ENCODE measurements around the gene ZNF425. TPM values are rescaled to one million over a fixed set of nuclear protein-coding genes. Genes with fewer than 3 reads are reported as not detected.
A peak's percentile ranks its signal among the peaks of the same experiment; 100 is the strongest.
"Not testable (repeated sequence)": the region's sequence is repeated elsewhere in the genome, so short reads cannot be mapped to it uniquely, and the experiment has no call there.

ZNF425 gene
- total RNA-seq, 1 donor, result 0.10 TPM

GRCh38 chr7:149100821-149101220, 25.3 kb downstream of the ZNF425 start:
- Histone ChIP-seq H3K9me3 (ENCODE audit: low read depth, low read length) (no peaks in the 10 kb centered on the region), H3K4me3 (ENCODE audit: low read length) (no peak overlapping the region), H3K4me1 (ENCODE audit: insufficient read depth, low read length) (no peaks in the 10 kb centered on the region), H3K27me3 (ENCODE audit: insufficient read depth, low read length) (no peaks in the 10 kb centered on the region)

GRCh38 chr7:149099058-149099457, 27.1 kb downstream of the ZNF425 start:
- Histone ChIP-seq H3K9me3 (ENCODE audit: low read depth, low read length) (no peaks in the 10 kb centered on the region), H3K27me3 (ENCODE audit: insufficient read depth, low read length) (no peaks in the 10 kb centered on the region), H3K4me3 (ENCODE audit: low read length) (no peak overlapping the region), H3K4me1 (ENCODE audit: insufficient read depth, low read length) (no peaks in the 10 kb centered on the region)

GRCh38 chr7:149097088-149097487, 29.0 kb downstream of the ZNF425 start:
- no peaks in the 10 kb centered on the region for H3K27me3 ChIP-seq (ENCODE audit: insufficient read depth, low read length)
- no peak overlapping the region for H3K4me3 ChIP-seq (ENCODE audit: low read length)
- H3K4me1 ChIP-seq (ENCODE audit: insufficient read depth, low read length), result peaks cover under 1% of the 10 kb centered on the region
- no peaks in the 10 kb centered on the region for H3K9me3 ChIP-seq (ENCODE audit: low read depth, low read length)

- H3K4me1 ChIP-seq (ENCODE audit: insufficient read depth, low read length), result peaks cover 23% of the 10 kb centered on the region
- no peaks in the 10 kb centered on the region for H3K27me3 ChIP-seq (ENCODE audit: insufficient read depth, low read length)
- H3K9me3 ChIP-seq (ENCODE audit: low read depth, low read length), result no peaks in the 10 kb centered on the region
- no peak overlapping the region for H3K4me3 ChIP-seq (ENCODE audit: low read length)
Observed at GRCh38 chr7:149093228-149093627, 32.9 kb downstream of the ZNF425 start.

- not testable (repeated sequence) for H3K9me3 ChIP-seq (ENCODE audit: low read depth, low read length); H3K4me3 ChIP-seq (ENCODE audit: low read length); H3K27me3 ChIP-seq (ENCODE audit: insufficient read depth, low read length)
- H3K4me1 ChIP-seq (ENCODE audit: insufficient read depth, low read length), result peaks cover 32% of the 10 kb centered on the region
Observed at GRCh38 chr7:149092244-149092643, 33.9 kb downstream of the ZNF425 start.

GRCh38 chr7:149090397-149091195, 35.5 kb downstream of the ZNF425 start, which contains the start of gene ZNF786:
TSS of gene ZNF786 (minus strand) at chr7:149090718. CDS start at chr7:149090640, 78 bp downstream.
- peak within 1 kb of the TSS; percentile 88 for H3K4me3 ChIP-seq (ENCODE audit: low read length)
- H3K9me3 ChIP-seq (ENCODE audit: low read depth, low read length), result no peaks in the 10 kb centered on the region
- peaks cover 47% of the 10 kb centered on the region for H3K4me1 ChIP-seq (ENCODE audit: insufficient read depth, low read length)
- no peaks in the 10 kb centered on the region for H3K27me3 ChIP-seq (ENCODE audit: insufficient read depth, low read length)

GRCh38 chr7:149087376-149087775, 38.7 kb downstream of the ZNF425 start:
- H3K4me1 ChIP-seq (ENCODE audit: insufficient read depth, low read length), result peaks cover 51% of the 10 kb centered on the region
- H3K4me3 ChIP-seq (ENCODE audit: low read length), result no peak overlapping the region
- no peaks in the 10 kb centered on the region for H3K27me3 ChIP-seq (ENCODE audit: insufficient read depth, low read length)
- H3K9me3 ChIP-seq (ENCODE audit: low read depth, low read length), result no peaks in the 10 kb centered on the region

GRCh38 chr7:149085866-149086265, 40.3 kb downstream of the ZNF425 start:
- no peak overlapping the region for H3K4me3 ChIP-seq (ENCODE audit: low read length)
- no peaks in the 10 kb centered on the region for H3K27me3 ChIP-seq (ENCODE audit: insufficient read depth, low read length)
- peaks cover 44% of the 10 kb centered on the region for H3K4me1 ChIP-seq (ENCODE audit: insufficient read depth, low read length)
- no peaks in the 10 kb centered on the region for H3K9me3 ChIP-seq (ENCODE audit: low read depth, low read length)

GRCh38 chr7:149084407-149084806, 41.7 kb downstream of the ZNF425 start:
- peaks cover 36% of the 10 kb centered on the region for H3K4me1 ChIP-seq (ENCODE audit: insufficient read depth, low read length)
- H3K27me3 ChIP-seq (ENCODE audit: insufficient read depth, low read length), result no peaks in the 10 kb centered on the region
- H3K4me3 ChIP-seq (ENCODE audit: low read length), result no peak overlapping the region

GRCh38 chr7:149081914-149082313, 44.2 kb downstream of the ZNF425 start:
- H3K4me1 ChIP-seq (ENCODE audit: insufficient read depth, low read length), result peaks cover 17% of the 10 kb centered on the region
- H3K4me3 ChIP-seq (ENCODE audit: low read length), result no peak overlapping the region
- H3K27me3 ChIP-seq (ENCODE audit: insufficient read depth, low read length), result no peaks in the 10 kb centered on the region
- H3K9me3 ChIP-seq (ENCODE audit: low read depth, low read length), result no peaks in the 10 kb centered on the region

More at GRCh38 chr7:149084407-149084806, 41.7 kb downstream of the ZNF425 start:
- H3K9me3 ChIP-seq (ENCODE audit: low read depth, low read length), result no peaks in the 10 kb centered on the region

- Histone ChIP-seq H3K9me3 (ENCODE audit: low read depth, low read length) (no peaks in the 10 kb centered on the region), H3K4me3 (ENCODE audit: low read length) (no peak overlapping the region), H3K27me3 (ENCODE audit: insufficient read depth, low read length) (no peaks in the 10 kb centered on the region), H3K4me1 (ENCODE audit: insufficient read depth, low read length) (peaks cover 7% of the 10 kb centered on the region)
Observed at GRCh38 chr7:149077594-149077993, 48.5 kb downstream of the ZNF425 start.

GRCh38 chr7:149075286-149075685, 50.8 kb downstream of the ZNF425 start:
- H3K27me3 ChIP-seq (ENCODE audit: insufficient read depth, low read length), result no peaks in the 10 kb centered on the region
- H3K9me3 ChIP-seq (ENCODE audit: low read depth, low read length), result no peaks in the 10 kb centered on the region
- H3K4me1 ChIP-seq (ENCODE audit: insufficient read depth, low read length), result peaks cover 7% of the 10 kb centered on the region
- H3K4me3 ChIP-seq (ENCODE audit: low read length), result no peak overlapping the region

GRCh38 chr7:149074116-149074885, 51.8 kb downstream of the ZNF425 start:
- Histone ChIP-seq H3K4me1 (ENCODE audit: insufficient read depth, low read length) (peaks cover 7% of the 10 kb centered on the region), H3K27me3 (ENCODE audit: insufficient read depth, low read length) (no peaks in the 10 kb centered on the region), H3K4me3 (ENCODE audit: low read length) (no peak overlapping the region), H3K9me3 (ENCODE audit: low read depth, low read length) (no peaks in the 10 kb centered on the region)

GRCh38 chr7:149072438-149072775, 53.7 kb downstream of the ZNF425 start:
- no peaks in the 10 kb centered on the region for H3K27me3 ChIP-seq (ENCODE audit: insufficient read depth, low read length)
- peaks cover 7% of the 10 kb centered on the region for H3K4me1 ChIP-seq (ENCODE audit: insufficient read depth, low read length)
- no peak overlapping the region for H3K4me3 ChIP-seq (ENCODE audit: low read length)
- no peaks in the 10 kb centered on the region for H3K9me3 ChIP-seq (ENCODE audit: low read depth, low read length)

- Histone ChIP-seq H3K4me3 (ENCODE audit: low read length) (peak overlapping the region; percentile 16), H3K4me1 (ENCODE audit: insufficient read depth, low read length) (peaks cover 7% of the 10 kb centered on the region), H3K9me3 (ENCODE audit: low read depth, low read length) (no peaks in the 10 kb centered on the region), H3K27me3 (ENCODE audit: insufficient read depth, low read length) (no peaks in the 10 kb centered on the region)
Observed at GRCh38 chr7:149071641-149072437, 54.3 kb downstream of the ZNF425 start.

Measured in mononuclear cell (primary cell).